HCT116 (cell line): ENCODE results near the gene GPS1.

Source experiments
- EZH2 ChIP-seq: fragments of 200-600 bp; sonication (generic); IDR thresholded peaks from 2 replicates; pipeline ENCODE4 v1.6.1; 2017; ENCODE audit warnings: antibody characterized with exemption, mixed run types
- EZH2phosphoT487 ChIP-seq: fragments of 200-600 bp; IDR thresholded peaks from 2 replicates; pipeline ENCODE4 v1.6.1; 2018; ENCODE audit warnings: antibody characterized with exemption, borderline replicate concordance
- POLR2A ChIP-seq: IDR thresholded peaks from 2 replicates; pipeline ENCODE4 v1.7.0; 2011; ENCODE audit warnings: borderline replicate concordance; ENCODE audit not compliant: insufficient read depth, insufficient read length; ENCODE audit errors: extremely low read depth
- ZNF274 ChIP-seq: fragments of 200-500 bp; sonication (Bioruptor generic); IDR thresholded peaks from 2 replicates; pipeline ENCODE4 v1.6.1; 2014; ENCODE audit warnings: mild to moderate bottlenecking, low read depth, low read length, inconsistent platforms
- TF ChIP-seq, protein P1 (sequence below), 3 experiments: fragments of 200-600 bp in 1 of 3; sonication (generic) in 1 of 3; IDR thresholded peaks in 2 of 3; conservative IDR thresholded peaks in 1 of 3; 2 replicates each; pipeline ENCODE4 v1.5.1; 2012 to 2017; ENCODE audit warnings: low read depth in 2 of 3, low read length in 2 of 3, antibody characterized with exemption in 1 of 3, borderline replicate concordance in 1 of 3, control low read depth in 1 of 3, mild to moderate bottlenecking in 1 of 3, mixed read lengths in 1 of 3, mixed run types in 1 of 3, moderate library complexity in 1 of 3; ENCODE audit not compliant: insufficient read depth in 1 of 3
- TF ChIP-seq, protein P2 (sequence below): IDR thresholded peaks from 2 replicates; pipeline ENCODE4 v1.6.1; 2012

DNA sequence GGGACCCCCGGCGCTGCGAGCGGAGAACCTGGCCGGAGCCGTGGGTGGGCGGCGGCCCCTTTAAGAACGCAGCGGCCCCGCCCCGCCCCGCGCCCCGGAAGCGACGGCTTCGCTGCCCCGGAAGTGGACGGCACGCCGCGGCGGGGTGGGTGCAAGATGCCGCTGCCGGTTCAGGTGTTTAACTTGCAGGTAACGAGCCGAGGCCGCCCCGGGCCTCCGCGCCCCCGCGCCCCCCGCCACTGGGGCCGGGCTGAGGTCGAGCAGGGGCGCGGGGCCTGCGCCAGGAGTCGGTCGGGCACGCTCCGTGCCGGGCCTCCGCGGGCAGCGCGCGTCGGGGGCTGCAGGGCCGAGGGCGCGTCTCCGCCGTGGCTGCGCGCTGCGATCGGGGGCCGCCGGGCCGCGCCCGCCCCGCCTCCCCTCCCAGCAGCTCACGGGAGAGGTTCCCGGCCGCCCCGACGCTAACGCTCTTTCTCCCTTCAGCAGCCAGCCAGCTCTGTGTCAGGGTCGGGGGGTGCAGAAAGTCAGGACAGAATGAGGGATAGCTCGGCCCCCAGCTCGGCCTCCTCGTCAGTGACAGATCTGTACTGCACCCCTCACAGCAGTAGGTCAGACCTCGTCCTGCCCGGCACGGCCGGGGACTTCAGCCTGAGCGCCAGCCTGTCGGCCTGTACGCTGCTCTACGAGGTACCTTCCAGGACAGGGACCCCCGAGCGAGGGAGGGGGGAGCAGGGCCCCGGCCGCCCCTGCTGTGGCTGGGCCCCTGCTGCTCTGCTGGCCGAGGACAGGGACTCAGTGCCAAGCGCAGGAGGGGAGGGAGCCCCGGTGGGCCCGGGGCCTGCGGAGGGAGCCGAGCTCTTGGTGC is at the start of gene GPS1, which contains the start of gene RFNG:
- TF ChIP-seq, protein P1, sequence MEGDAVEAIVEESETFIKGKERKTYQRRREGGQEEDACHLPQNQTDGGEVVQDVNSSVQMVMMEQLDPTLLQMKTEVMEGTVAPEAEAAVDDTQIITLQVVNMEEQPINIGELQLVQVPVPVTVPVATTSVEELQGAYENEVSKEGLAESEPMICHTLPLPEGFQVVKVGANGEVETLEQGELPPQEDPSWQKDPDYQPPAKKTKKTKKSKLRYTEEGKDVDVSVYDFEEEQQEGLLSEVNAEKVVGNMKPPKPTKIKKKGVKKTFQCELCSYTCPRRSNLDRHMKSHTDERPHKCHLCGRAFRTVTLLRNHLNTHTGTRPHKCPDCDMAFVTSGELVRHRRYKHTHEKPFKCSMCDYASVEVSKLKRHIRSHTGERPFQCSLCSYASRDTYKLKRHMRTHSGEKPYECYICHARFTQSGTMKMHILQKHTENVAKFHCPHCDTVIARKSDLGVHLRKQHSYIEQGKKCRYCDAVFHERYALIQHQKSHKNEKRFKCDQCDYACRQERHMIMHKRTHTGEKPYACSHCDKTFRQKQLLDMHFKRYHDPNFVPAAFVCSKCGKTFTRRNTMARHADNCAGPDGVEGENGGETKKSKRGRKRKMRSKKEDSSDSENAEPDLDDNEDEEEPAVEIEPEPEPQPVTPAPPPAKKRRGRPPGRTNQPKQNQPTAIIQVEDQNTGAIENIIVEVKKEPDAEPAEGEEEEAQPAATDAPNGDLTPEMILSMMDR (IDR thresholded peaks at IDR 0.05 in 2 of 3, conservative IDR thresholded peaks at IDR 0.05 in 1 of 3; ENCODE audit: borderline replicate concordance in 1 of 3, insufficient read depth in 1 of 3, low read depth in 2 of 3, low read length in 2 of 3) = no peak
- TF ChIP-seq POLR2A (no peak), EZH2 (no peak), ZNF274 (no peak), EZH2phosphoT487 (no peak)
- TF ChIP-seq, protein P2, sequence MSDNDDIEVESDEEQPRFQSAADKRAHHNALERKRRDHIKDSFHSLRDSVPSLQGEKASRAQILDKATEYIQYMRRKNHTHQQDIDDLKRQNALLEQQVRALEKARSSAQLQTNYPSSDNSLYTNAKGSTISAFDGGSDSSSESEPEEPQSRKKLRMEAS = peak; percentile 92
